Measurements from ENCODE around the gene RLBP1.

DNA sequence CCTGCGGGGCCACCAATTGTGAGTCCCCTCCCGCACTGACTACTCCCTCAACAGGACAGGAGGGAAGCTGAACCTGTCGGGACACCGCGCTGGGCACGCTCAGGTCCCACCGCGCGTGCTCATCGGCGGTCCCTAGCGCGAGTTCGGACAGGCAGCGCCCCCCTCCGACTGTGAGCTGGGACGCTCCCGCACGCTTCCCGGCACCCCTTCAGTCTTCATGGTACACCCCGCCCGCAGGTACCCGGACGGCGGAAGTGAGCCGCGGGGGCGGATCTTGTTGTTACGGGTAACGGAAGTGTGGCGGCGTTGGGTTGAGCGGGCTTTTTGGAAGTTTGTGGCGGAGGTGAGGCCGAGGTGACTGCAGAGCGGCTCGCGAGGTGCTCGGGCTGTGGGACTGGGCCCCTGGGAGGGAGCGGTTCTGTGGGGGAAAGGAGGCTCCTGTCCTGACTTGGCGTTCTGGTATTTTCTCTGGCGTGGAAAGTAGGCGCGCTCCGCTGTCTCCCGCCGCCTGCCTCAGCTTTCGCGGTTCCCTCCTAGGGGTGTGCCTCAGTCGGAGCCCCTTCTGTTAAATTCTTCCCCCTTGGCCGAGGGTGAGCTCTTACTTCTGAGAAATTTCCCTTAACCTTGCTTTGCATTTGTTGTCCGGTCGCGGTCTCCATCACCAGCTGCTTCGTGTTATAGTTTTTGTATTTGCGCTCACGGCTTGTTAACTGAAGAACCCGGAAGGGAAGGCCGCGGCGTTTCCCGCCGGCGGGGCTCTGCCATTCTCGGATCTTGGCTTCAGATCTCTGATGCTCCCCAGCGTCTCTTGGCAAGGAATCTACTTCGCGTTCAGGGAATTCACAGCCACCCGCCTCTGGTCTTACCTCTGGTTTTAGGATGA lies 22.6 kb upstream of the RLBP1 start, which contains the start of gene FANCI:
- TF ChIP-seq CTCF (IDR thresholded peaks at IDR 0.05) = peak in 4 of 6 experiments; percentile 42 to 60 (median 47)
- no peak for TF ChIP-seq POLR2A (IDR thresholded peaks at IDR 0.05)

Data from Peyer's patch (tissue), 4 donors.